Naive B cell (primary cell): ENCODE measurements around the gene CDCA4. TPM values are rescaled to one million over a fixed set of nuclear protein-coding genes. Genes with fewer than 3 reads are reported as not detected.

ENCODE experiments used
- ATAC-seq, 2 donors: fragments of 150-1000 bp; cut with Tn5 transposase; 2 replicates each; pipeline ENCODE4 v1.10.0; 2021; ENCODE audit warnings: low read depth in 2 of 2, mild to moderate bottlenecking in 2 of 2, moderate library complexity in 2 of 2
- DNase-seq: peaks from one replicate; pipeline ENCODE4 v3.0.0; 2022
- H3K27ac Mint-ChIP-seq, 6 donors: one replicate each; pipeline ENCODE4 v1.8.0; 2020 to 2022; ENCODE audit warnings: mild to moderate bottlenecking in 6 of 6, mixed read lengths in 6 of 6, moderate library complexity in 5 of 6, inconsistent platforms in 2 of 6
- H3K27me3 Mint-ChIP-seq, 3 donors: one replicate each; pipeline ENCODE4 v1.8.0; 2021 to 2022; ENCODE audit warnings: mixed read lengths in 3 of 3, mild to moderate bottlenecking in 1 of 3
- H3K36me3 Mint-ChIP-seq, 2 donors: one replicate each; pipeline ENCODE4 v1.8.0; 2020 to 2022; ENCODE audit warnings: mixed read lengths in 2 of 2, inconsistent platforms in 1 of 2, mild to moderate bottlenecking in 1 of 2
- H3K4me1 Mint-ChIP-seq, 3 donors: one replicate each; pipeline ENCODE4 v1.8.0; 2020 to 2022; ENCODE audit warnings: mixed read lengths in 3 of 3, inconsistent platforms in 1 of 3, mild to moderate bottlenecking in 1 of 3, moderate library complexity in 1 of 3
- H3K4me3 Mint-ChIP-seq, 8 donors: one replicate each; pipeline ENCODE4 v1.8.0; 2020 to 2022; ENCODE audit warnings: mild to moderate bottlenecking in 8 of 8, mixed read lengths in 8 of 8, moderate library complexity in 8 of 8, inconsistent platforms in 2 of 8
- H3K9me3 Mint-ChIP-seq, 7 donors: one replicate each; pipeline ENCODE4 v1.8.0; 2020 to 2022; ENCODE audit warnings: mixed read lengths in 7 of 7, mild to moderate bottlenecking in 5 of 7, inconsistent platforms in 2 of 7, moderate library complexity in 1 of 7
- polyA plus RNA-seq, 6 donors: library from polyadenylated mRNA; unstranded; fragments of 300-500 nt; fragmentation: Illumina TruSeq; gene quantifications; one replicate each; pipeline ENCODE4 v1.2.3, GENCODE V29; 2021; ENCODE audit warnings: low read depth in 6 of 6

CDCA4 gene
- polyA plus RNA-seq, 6 donors from 2014 or later, result 4.6 to 11.9 (median 6.7) TPM

DNA sequence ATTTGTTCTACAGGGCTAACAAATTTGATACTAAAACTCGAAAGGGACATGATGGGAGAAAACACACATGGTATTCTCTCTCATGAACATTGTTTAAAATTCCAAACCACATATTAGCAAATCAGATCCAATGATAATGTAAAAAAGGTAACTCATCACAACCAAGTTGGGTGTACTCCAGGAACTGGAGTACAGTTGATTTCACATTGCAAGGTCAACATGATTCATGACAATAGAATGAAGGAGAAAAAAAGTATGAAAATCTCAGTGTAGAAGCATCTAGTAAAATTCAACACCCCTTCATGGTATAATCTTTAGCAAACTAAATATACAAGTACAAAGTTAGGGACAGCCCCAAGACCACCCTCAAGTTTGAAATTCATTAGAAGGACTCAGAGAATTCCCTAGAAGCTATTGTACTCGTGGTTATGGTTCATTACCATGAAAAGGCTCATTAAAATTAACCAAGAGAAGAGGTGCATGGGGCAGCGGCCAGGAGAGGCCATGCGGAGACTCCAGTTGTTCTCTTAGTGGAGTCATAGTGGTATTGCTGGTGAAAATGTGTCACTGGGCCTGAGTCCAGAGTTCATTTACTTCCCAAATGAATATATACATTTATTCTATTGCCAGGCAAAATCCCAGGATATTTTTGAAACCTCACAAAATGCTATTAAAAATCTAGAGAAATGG, 3.1 kb upstream of the CDCA4 start:
- no peaks in the 10 kb centered on the region for H3K36me3 Mint-ChIP-seq
- peaks cover 15 to 31% (median 27%) of the 10 kb centered on the region in 3 donors for H3K4me1 Mint-ChIP-seq
- H3K9me3 Mint-ChIP-seq, result peaks cover 0 to 4% (median 0%) of the 10 kb centered on the region in 7 donors
- DNase-seq, result no peak
- H3K27ac Mint-ChIP-seq, result no peak overlapping the region
- no peaks in the 10 kb centered on the region for H3K27me3 Mint-ChIP-seq
- peak overlapping the region in 1 of 8 donors; percentile 96 for H3K4me3 Mint-ChIP-seq
- no peak for ATAC-seq

DNA sequence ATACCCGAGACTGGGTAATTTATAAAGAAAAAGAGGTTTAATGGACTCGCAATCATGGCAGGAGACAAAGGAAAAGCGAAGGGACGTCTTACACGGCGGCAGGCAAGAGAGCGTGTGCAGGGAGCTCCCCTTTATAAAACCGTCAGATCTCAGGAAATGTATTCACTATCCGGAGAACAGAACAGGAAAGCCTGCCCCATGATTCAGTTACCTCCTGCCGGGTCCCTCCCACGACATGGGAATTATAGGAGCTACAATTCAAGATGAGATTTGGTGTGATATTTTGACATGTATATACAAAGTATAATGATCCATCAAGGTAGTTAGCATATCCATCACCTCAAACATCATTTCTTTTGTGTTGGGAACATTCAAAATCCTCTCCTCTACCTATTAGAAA, 2.3 kb upstream of the CDCA4 start:
- ATAC-seq (no peak), DNase-seq (no peak)
- peaks cover 15 to 39% (median 28%) of the 10 kb centered on the region in 3 donors for H3K4me1 Mint-ChIP-seq
- H3K27ac Mint-ChIP-seq, result no peak overlapping the region
- no peaks in the 10 kb centered on the region for H3K36me3 Mint-ChIP-seq
- H3K27me3 Mint-ChIP-seq, result no peaks in the 10 kb centered on the region
- peak overlapping the region in 3 of 8 donors; percentile 8 to 96 (median 21) for H3K4me3 Mint-ChIP-seq
- peaks cover 0 to 4% (median 0%) of the 10 kb centered on the region in 7 donors for H3K9me3 Mint-ChIP-seq

DNA sequence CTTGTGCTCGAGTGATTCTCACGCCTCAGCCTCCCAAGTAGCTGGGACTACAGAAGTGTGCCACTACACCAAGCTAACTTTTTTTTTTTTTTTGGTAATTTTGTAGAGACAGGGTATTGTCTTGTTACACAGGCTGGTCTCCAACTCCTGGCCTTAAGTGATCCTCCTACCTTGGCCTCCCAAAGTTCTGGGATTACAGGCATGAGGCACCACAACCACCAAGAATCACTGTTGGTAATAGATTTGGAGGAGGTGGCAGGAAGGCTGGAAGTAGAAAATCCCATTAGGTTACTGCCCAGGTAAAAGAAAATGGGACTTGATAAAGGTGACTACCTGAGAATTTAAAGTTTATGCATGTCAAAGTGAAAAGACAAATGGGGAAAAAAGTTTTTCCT, 1.4 kb upstream of the CDCA4 start:
- DNase-seq (no peak), ATAC-seq (no peak)
- Mint-ChIP-seq H3K4me1 (peaks cover 15 to 42% (median 28%) of the 10 kb centered on the region in 3 donors), H3K27me3 (no peaks in the 10 kb centered on the region), H3K9me3 (peaks cover 0 to 4% (median 0%) of the 10 kb centered on the region in 7 donors), H3K4me3 (peak overlapping the region; percentile 15 to 96 (median 92)), H3K27ac (no peak overlapping the region), H3K36me3 (no peaks in the 10 kb centered on the region)

DNA sequence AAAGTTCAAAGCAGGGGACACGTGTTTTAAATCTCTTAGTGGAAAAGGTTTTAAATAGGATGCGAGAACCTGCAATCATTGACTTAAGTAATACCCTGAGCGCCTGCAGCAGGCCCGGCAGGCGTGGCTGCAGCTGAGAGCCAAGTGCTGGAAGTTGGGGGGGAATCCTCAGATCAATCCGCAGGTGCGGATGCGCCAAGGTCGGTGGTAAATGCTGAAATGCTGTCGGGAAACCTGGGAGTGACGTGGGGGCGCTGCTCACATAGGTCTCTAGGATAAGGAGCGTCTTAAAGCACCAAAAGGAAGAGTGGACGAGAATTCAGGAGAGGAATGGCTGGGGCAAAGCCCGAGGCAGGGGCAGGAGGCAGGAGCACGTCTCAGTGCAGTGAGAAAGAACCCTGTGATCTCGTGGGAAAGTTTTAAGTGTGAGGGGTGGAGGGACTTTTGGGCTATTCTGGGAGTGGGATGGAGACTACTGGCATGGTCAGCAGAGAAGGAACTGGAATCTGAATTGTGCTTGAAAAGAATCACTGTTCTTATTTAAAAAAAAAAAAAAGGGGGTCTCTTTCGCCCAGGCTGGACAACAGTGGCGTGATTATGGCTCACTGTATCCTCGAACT, 883 bp upstream of the CDCA4 start:
- DNase-seq, result no peak
- Mint-ChIP-seq H3K9me3 (peaks cover 0 to 1% (median 0%) of the 10 kb centered on the region in 7 donors), H3K27me3 (no peaks in the 10 kb centered on the region), H3K27ac (peak overlapping the region; percentile 79 to 96 (median 92)), H3K36me3 (no peaks in the 10 kb centered on the region), H3K4me3 (peak overlapping the region; percentile 77 to 96 (median 94)), H3K4me1 (peaks cover 13 to 39% (median 27%) of the 10 kb centered on the region in 3 donors)
- no peak for ATAC-seq

DNA sequence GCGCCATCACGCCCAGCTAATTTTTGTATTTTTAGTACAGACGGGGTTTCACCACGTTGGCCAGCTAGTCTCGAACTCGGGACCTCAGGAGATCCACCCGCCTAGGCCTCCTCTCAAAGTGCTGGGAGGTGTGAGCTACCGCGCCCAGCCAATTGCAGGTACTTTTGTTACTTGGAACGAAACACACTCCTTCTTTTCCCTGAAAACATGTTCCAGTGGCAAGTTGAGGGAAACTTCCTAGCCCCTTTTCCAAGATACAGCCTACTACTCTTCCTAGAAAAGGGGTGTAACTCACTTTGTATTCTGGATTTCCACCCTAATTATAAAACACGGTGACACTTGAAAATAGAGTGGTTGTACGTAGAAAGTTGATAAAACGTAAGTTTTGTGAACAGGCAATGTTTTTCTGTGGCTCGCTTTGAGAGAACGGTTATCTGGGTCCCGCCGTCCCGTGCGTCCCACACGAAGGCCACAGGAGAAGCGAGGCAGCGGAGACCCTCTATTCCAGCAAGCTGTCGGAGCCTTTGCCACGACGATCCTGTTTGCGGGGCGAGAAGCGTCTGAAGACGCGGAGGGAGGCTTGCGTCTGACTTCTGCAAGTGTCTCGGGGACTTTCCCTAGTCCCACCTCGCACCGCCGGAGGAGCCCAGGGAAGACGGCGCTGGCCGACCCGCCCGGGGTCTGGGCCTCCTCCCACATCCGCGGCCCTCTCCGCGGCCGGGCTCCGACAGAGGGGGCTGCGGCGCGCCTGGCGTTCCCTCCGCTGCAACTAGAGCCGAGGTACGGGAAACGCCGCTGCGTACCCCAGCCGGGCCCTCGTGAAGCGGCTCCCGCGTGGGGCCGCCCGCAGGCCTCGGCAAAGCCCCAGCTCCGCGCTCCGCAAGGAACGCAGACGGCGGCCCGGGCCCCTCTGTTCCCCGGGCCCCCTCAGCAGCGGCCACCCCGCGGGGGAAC, 745 bp downstream of the CDCA4 start:
- peak overlapping the region; percentile 77 to 96 (median 90) for H3K4me3 Mint-ChIP-seq
- H3K9me3 Mint-ChIP-seq, result no peaks in the 10 kb centered on the region
- H3K4me1 Mint-ChIP-seq, result peaks cover 21 to 54% (median 41%) of the 10 kb centered on the region in 3 donors
- DNase-seq (peak; percentile 59), ATAC-seq (peak; percentile 33 to 36)
- H3K27ac Mint-ChIP-seq, result peak overlapping the region in 5 of 6 donors; percentile 77 to 96 (median 93)
- H3K36me3 Mint-ChIP-seq, result no peaks in the 10 kb centered on the region
- no peaks in the 10 kb centered on the region for H3K27me3 Mint-ChIP-seq

DNA sequence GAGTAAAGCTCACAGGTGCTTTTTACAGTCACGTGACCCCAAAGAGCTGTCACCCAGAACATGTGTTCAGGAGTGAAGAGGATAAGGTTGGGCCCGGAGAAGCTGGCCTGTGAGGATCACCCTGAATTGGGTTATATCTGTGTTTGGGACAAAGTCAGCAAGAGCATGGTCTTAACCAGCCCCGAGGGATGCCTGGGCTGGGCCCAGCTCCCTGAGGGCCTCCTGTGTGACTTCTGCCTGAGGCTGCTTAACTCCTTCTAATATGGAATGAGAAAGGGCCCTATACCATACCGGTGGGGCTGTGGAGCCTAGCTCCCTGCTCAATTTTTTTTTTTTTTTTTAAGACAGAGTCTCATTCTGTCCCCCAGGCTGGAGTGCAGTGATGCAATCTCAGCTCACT, 2.5 kb downstream of the CDCA4 start:
- no peaks in the 10 kb centered on the region for H3K9me3 Mint-ChIP-seq
- DNase-seq, result no peak
- peaks cover 29 to 67% (median 58%) of the 10 kb centered on the region in 3 donors for H3K4me1 Mint-ChIP-seq
- peak overlapping the region in 2 of 8 donors; percentile 78 to 96 for H3K4me3 Mint-ChIP-seq
- H3K27ac Mint-ChIP-seq, result peak overlapping the region in 1 of 6 donors; percentile 11
- H3K36me3 Mint-ChIP-seq, result no peaks in the 10 kb centered on the region
- H3K27me3 Mint-ChIP-seq, result no peaks in the 10 kb centered on the region
- no peak for ATAC-seq

DNA sequence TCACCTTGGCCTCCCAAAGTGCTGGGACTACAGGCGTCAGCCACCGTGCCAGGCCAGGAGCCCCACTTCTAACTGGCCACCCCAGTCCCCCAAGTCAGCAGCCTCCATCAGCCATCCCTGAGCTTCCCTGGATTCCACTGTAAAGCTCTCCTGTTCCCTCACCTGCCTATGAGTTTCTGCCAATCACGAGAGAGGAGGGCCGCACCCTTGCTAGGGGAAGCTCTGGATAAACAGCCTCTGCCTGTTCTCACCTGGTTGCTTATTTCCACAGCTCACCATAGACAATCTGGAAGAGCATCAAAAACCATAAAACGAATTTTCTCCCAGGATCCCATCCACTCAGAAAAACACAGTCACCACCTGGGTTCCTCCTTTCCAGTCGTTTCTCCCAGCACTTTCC, 5.0 kb downstream of the CDCA4 start:
- ATAC-seq (no peak), DNase-seq (no peak)
- no peaks in the 10 kb centered on the region for H3K9me3 Mint-ChIP-seq
- H3K4me1 Mint-ChIP-seq, result peaks cover 29 to 61% (median 59%) of the 10 kb centered on the region in 3 donors
- no peaks in the 10 kb centered on the region for H3K27me3 Mint-ChIP-seq
- H3K4me3 Mint-ChIP-seq, result peak overlapping the region in 1 of 8 donors; percentile 13
- H3K36me3 Mint-ChIP-seq, result no peaks in the 10 kb centered on the region
- peak overlapping the region in 3 of 6 donors; percentile 45 to 59 (median 56) for H3K27ac Mint-ChIP-seq

DNA sequence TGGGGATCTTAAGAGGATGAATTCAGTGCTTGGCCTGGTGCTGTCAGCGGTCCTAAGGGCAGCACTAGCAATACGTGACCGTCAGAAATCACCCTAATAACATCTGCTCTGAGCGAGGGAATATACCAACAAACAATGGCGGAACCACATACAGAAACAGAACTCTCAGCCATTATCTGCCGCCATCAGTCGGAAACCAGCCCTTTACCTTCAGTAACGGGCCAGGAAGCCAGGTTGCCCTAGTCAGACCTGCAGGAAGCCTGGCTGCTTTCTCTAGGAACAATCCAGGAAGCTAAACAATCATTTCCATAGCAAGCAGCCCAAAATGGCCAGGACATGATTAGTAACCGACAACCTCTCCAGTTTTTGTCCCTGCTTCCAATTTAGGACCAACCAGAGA, 5.6 kb downstream of the CDCA4 start:
- H3K4me3 Mint-ChIP-seq, result peak overlapping the region in 1 of 8 donors; percentile 50

DNA sequence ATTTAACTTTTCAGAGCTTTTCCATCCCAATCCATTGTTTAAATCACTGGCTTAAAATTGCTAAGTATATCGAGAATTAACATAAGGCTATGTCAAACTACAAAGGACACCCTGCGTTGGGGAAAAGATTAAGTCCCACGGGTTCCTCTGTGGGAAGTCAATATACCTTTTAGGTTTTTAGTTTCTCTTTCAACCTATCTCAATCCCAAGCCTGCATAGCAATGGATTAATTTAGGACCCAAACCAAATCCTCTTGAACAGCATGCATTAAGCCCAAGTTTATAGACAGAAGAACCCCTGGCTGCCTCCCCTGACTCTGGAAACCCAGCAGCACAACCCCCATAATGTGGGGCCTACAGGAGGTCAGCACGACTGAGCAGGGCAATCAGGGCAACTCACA, 6.3 kb downstream of the CDCA4 start:
- Mint-ChIP-seq H3K36me3 (no peaks in the 10 kb centered on the region), H3K9me3 (no peaks in the 10 kb centered on the region), H3K27ac (no peak overlapping the region), H3K4me1 (peaks cover 25 to 54% (median 52%) of the 10 kb centered on the region in 3 donors), H3K27me3 (no peaks in the 10 kb centered on the region), H3K4me3 (no peak overlapping the region)
- ATAC-seq, result no peak
- no peak for DNase-seq

More for the DNA sequence above, 5.6 kb downstream of the CDCA4 start:
- Mint-ChIP-seq H3K27me3 (no peaks in the 10 kb centered on the region), H3K27ac (peak overlapping the region in 2 of 6 donors; percentile 45 to 56), H3K9me3 (no peaks in the 10 kb centered on the region), H3K4me1 (peaks cover 29 to 60% (median 58%) of the 10 kb centered on the region in 3 donors), H3K36me3 (no peaks in the 10 kb centered on the region)
- DNase-seq (no peak), ATAC-seq (no peak)

DNA sequence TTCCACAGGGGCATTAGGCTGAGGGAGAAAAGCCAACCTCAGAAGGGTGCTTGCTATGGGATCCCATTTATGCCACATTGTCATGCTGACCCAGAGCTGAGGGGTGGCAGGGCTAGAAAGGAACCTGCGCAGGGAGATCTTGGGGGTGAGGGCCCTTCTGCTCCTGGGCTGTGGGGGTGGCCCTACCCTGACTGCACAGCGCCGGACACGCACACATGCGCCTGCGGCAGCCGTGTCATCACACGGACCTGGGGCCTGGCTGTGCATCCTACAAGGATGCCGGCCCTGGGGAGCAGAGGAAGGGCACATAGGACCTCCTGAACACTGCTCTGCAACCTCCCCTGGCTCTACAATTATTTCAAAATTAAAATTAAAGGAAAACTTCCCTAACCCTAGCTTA, 6.9 kb downstream of the CDCA4 start:
- Mint-ChIP-seq H3K4me3 (no peak overlapping the region), H3K27me3 (no peaks in the 10 kb centered on the region), H3K36me3 (no peaks in the 10 kb centered on the region), H3K4me1 (peaks cover 25 to 48% (median 46%) of the 10 kb centered on the region in 3 donors), H3K27ac (peak overlapping the region in 2 of 6 donors; percentile 38 to 76), H3K9me3 (no peaks in the 10 kb centered on the region)
- ATAC-seq (no peak), DNase-seq (no peak)

DNA sequence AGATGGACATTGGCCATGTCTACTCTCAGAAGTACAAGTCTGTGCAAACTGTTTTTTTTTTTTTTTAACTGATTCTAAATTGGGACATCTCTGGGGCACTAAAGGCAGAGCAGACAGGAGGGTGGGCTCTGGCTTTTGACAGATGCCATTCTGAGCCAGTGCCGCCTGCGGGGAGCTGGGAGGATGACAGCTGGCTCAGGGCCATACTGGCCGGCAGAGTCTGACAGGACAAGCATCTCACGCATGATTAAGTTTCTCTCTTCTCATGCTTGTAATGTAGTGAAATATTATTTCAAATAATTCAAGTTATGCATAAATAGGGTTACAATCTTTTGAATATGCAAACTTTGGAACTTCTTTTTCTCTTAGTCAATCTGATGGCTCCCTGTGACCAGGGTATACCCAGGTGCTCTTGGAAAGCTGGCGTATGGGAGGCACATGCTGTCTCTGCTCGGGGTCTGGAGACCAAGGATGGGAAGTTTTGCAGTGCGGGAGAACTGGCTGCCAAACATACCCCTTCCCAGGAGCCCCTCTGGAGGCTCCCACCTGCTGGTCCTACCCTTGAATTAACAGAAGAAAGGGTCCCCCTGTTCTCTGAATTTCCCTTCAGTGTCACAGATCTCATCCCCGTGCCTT, 7.6 kb downstream of the CDCA4 start:
- no peaks in the 10 kb centered on the region for H3K9me3 Mint-ChIP-seq
- H3K36me3 Mint-ChIP-seq, result no peaks in the 10 kb centered on the region
- H3K4me1 Mint-ChIP-seq, result peaks cover 25 to 44% (median 41%) of the 10 kb centered on the region in 3 donors
- no peak for DNase-seq
- H3K27ac Mint-ChIP-seq, result no peak overlapping the region
- no peak for ATAC-seq
- no peak overlapping the region for H3K4me3 Mint-ChIP-seq
- H3K27me3 Mint-ChIP-seq, result no peaks in the 10 kb centered on the region

DNA sequence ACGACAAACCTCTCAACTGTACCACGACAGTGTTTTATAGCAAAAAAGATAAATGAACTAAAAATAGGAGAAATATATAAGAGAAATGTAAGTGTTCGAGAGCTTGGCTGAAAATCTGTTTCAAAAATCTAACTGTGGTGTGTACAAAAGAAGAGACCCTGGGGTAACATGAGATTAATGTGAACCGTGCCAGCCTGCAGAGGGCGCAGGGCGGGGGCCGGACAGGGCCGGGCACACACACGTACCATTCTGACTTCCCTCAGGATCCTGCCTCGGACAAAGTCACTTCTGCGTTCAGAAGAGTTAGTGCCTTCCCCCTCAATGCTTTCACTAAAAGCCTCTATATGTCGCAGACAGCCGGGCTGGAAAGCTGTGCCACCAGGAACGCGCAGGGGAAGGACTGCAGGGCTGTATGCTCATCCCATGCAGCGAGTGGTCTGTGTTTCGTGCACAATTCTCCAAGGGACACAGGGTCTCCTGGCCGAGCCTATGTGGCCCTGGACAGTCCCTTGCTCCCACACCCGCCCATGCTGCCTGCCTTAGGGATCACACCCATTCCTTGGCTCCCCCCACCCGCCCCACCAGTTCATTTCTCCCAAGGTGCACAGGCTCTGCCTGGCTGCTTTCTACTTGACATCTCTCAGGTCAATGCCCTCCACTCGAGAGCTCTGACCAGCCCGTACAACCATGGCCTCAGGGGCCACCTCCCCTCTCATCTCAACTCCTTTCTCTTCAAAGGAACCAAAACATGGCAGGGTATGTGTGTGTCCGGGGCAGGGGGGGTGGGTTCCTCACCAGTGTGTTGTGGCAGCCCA, 8.5 kb downstream of the CDCA4 start:
- ATAC-seq, result no peak
- no peak overlapping the region for H3K4me3 Mint-ChIP-seq
- no peaks in the 10 kb centered on the region for H3K9me3 Mint-ChIP-seq
- no peaks in the 10 kb centered on the region for H3K27me3 Mint-ChIP-seq
- H3K27ac Mint-ChIP-seq, result no peak overlapping the region
- H3K36me3 Mint-ChIP-seq, result no peaks in the 10 kb centered on the region
- DNase-seq, result no peak
- H3K4me1 Mint-ChIP-seq, result peaks cover 25 to 44% (median 34%) of the 10 kb centered on the region in 3 donors
